ENCODE data around the gene ILF3.

ILF3 gene

GRCh38 chr19:10642473-10643171 lies 11.5 kb upstream of the ILF3 start:
- no peak for TF ChIP-seq CTCF (IDR thresholded peaks at IDR 0.05; ENCODE audit: insufficient read depth, low read depth, low read length, missing control alignments)
- no peak overlapping the region for H3K4me3 ChIP-seq (ENCODE audit: low read length)
- no peak for DNase-seq (ENCODE audit: low read depth)

- no peak for DNase-seq (ENCODE audit: low read depth)
- no peak for TF ChIP-seq CTCF (IDR thresholded peaks at IDR 0.05; ENCODE audit: insufficient read depth, low read depth, low read length, missing control alignments)
- H3K4me3 ChIP-seq (ENCODE audit: low read length), result no peak overlapping the region
Observed at GRCh38 chr19:10643172-10643967, 10.8 kb upstream of the ILF3 start.

GRCh38 chr19:10643968-10644259 lies 10.2 kb upstream of the ILF3 start:
- H3K4me3 ChIP-seq (ENCODE audit: low read length), result no peak overlapping the region
- no peak for DNase-seq (ENCODE audit: low read depth)
- no peak for TF ChIP-seq CTCF (IDR thresholded peaks at IDR 0.05; ENCODE audit: insufficient read depth, low read depth, low read length, missing control alignments)

- no peak overlapping the region for H3K4me3 ChIP-seq (ENCODE audit: low read length)
- DNase-seq (ENCODE audit: low read depth), result peak; percentile 79
- peak; percentile 87 for TF ChIP-seq CTCF (IDR thresholded peaks at IDR 0.05; ENCODE audit: insufficient read depth, low read depth, low read length, missing control alignments)
Observed at GRCh38 chr19:10644260-10645007, 9.7 kb upstream of the ILF3 start.

GRCh38 chr19:10646456-10647159 lies 7.5 kb upstream of the ILF3 start:
- no peak for TF ChIP-seq CTCF (IDR thresholded peaks at IDR 0.05; ENCODE audit: insufficient read depth, low read depth, low read length, missing control alignments)
- no peak overlapping the region for H3K4me3 ChIP-seq (ENCODE audit: low read length)
- no peak for DNase-seq (ENCODE audit: low read depth)

- DNase-seq (ENCODE audit: low read depth), result no peak
- no peak for TF ChIP-seq CTCF (IDR thresholded peaks at IDR 0.05; ENCODE audit: insufficient read depth, low read depth, low read length, missing control alignments)
- no peak overlapping the region for H3K4me3 ChIP-seq (ENCODE audit: low read length)
Observed at GRCh38 chr19:10648360-10648759, 5.8 kb upstream of the ILF3 start.
